Right renal cortex interstitium (tissue), 3 donors: ENCODE results near the gene PTK7. TPM values are rescaled to one million over a fixed set of nuclear protein-coding genes. Genes with fewer than 3 reads are reported as not detected.
"Not testable (repeated sequence)": the region's sequence is repeated elsewhere in the genome, so short reads cannot be mapped to it uniquely, and the experiment has no call there.

ENCODE experiments used
- DNase-seq, 3 donors: peaks; one replicate each; pipeline ENCODE4 v3.0.0-alpha.2; 2013; ENCODE audit warnings: low read depth in 3 of 3, low spot score in 2 of 3
- polyA plus RNA-seq, 3 donors: library from polyadenylated mRNA; unstranded; fragments of 120-200 nt; gene quantifications; one replicate each; pipeline ENCODE4 v1.2.1, GENCODE V29; 2013; ENCODE audit not compliant: insufficient read length in 3 of 3

The PTK7 gene
- polyA plus RNA-seq, 3 donors = 223 to 242 (median 227) TPM

DNA sequence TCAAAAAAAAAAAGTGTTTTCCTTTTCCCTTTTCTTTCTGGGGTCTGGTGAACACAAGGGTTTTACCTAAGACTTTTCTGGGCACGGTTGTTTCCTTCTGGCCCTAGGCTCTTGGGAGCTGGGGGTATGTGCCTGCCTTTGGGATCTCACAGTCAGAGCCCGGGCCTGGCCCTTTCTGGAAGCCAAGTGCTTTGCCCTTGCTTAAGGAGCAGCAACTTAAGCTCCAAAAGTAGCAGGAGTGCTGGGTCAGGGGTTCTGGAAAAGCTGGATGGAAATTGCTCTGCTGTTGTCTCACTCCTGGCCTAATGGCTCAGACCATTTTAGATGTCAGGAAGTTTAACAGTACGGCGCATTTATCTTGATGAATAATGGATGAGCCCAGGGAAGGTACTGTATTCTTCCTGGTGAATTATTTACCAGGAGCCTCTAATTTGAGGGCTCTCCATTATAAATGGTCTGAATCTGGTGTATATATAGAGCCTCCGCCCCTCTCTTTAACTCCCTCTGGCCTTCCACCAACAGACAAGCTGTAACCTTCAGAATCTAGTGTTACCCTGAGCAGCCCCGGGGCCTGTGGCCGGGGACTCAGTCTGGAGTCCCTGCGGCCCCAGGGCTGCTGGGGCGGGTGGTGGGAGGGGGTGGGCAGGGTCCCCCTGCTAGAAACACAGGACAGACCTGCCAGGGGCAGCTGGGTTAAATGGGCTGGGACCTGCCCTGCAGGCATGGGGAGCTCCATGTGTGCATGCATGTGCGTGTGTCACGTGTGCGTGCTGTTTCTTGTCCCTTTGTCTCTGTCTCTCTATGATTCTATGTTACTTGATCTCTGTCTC is 37.5 kb downstream of the PTK7 start:
- no peak for DNase-seq

GRCh38 chr6:43115365-43115764 is 39.3 kb downstream of the PTK7 start:
- no peak for DNase-seq

- not testable (repeated sequence) for DNase-seq
Measured at GRCh38 chr6:43117466-43117865, 41.4 kb downstream of the PTK7 start.

GRCh38 chr6:43119482-43119881 is 43.4 kb downstream of the PTK7 start:
- DNase-seq = no peak

DNA sequence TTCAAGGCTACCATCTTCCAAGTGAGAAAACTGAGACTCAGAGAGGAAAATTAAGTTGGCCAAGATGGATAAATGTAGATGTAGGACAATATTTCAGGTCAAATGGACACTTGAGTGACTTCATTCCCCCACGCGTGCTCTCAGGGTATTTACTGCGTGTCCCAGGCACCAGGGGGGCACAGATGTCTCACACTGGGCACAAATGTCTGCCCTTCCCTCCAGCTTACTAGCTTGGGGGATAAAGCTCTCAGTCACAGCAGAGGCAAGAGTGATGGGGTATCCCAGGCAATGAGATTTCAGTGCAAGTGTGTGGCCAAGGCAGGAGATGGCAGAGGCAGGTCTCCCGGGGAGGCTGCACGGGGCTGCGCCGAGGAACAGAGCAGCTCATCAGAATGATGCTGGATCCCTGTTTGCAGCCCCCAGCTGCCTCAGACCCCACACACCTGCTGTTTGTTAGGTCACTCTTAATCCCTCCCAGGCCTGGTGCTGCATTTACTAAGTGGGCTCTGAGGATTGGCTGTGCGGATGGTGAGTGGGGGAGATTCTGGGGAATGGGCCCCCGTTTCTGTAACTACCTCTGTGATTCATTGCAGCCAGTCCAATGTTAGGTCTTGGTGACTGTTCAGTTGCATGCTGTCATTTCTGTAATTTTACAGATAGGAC is 44.1 kb downstream of the PTK7 start:
- DNase-seq = no peak

DNA sequence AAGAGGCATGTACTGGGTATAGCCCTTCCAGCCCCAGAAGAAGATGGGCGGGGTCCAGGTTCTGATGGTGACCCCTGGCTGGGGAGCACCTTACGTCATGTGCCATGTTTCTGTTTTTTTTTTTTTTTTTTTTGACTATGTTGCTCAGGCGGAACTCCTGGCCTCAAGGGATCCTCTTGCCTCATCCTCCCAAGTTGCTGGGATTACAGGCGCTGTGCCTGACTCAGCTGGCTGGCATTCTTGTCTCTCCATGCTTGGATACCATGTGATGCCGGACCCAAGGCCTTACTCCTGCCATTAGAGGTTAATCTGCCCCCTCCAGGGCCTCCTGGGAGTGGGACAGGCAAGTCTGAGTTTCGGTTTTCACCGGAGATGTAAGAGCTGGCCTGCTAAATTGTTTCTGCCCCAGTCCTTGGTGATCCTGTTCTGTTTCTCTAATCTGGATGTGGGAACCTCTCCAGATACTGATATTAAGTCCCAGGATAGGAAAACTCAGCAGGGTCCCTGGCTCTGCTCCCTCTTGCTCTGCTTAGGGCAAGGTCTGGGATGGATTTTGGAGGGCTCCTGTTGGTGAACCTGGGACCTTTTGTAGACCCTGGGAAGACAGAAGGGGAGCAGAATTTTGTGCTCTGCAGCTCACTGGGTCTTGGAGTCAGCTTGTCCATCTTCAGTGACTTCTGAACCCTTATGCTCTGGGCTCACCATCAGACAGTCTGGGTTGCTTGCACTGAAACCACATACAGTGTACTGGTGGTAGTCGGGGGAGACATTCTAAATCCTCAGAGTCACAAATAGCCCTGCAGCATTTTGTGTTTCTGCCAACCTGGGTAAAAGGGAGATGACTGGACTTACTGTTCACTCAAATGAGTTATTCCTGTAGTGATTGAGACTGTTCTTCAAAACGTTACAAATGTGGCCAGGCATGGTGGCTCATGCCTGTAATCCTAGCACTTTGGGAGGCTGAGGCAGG is 45.1 kb downstream of the PTK7 start:
- DNase-seq = no peak

- no peak for DNase-seq
Measured at GRCh38 chr6:43122146-43122545, 46.0 kb downstream of the PTK7 start.

DNA sequence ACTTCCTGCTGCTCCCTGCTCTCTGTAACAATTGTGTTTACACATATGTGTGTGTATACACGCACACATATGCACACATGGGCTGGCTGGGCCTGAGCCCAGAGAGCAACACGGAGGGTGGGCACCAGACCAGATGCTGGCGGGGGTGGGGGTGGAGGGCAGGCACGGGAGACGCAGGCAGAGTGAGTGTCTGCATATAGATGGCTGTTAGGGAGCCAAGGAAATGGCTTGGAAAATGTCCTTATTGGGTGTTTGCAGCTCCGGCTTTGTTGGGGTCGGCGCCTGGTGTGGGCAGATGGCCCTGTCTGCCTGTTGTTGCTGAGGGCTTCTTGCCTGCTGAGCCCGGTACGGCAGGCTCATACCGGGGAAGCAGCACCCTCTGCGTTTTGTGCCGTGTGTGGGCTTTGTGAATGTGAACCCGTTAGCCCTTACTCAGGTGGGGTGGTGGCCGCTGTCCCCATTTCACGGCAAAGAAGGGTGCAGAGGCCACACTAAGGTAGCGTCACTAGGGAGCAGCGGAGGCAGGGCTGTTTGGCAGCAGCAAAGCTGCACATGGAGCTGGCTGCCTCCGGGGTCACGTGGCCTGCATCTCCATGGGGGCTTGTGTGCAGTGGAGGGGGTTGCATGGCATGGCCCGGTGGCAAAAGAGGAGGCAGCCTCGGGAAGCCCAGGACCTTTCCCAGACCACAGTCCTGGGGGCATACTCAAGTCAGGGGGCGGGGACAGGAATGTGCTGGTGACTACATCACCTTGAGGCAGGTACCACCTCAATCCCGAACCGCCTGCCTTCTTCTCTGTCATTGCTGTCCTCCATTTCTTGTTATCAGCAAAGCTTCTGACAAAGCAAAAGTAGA is 47.6 kb downstream of the PTK7 start:
- no peak for DNase-seq

DNA sequence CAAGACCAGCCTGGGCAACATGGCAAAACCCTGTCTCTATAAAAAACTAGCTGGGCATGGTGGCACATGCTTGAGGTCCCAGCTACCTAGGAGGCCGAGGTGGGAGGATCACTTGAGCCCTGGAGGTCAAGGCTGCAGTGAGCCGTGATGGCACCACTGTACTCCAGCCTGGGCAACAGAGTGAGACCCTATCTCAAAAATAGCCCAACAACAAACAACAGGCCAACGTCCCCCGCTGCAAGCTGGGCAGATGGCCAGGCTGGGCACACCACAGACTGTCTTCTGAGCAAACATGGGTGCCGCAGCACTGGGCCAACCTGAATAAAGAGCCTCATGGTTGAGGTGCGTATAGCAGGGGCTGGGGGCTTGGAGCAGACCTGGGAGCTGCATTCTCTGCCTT is 48.4 kb downstream of the PTK7 start:
- DNase-seq = no peak

- DNase-seq = no peak
Measured at GRCh38 chr6:43125119-43125518, 49.0 kb downstream of the PTK7 start.

- no peak for DNase-seq
Measured at GRCh38 chr6:43125555-43125954, 49.4 kb downstream of the PTK7 start.

DNA sequence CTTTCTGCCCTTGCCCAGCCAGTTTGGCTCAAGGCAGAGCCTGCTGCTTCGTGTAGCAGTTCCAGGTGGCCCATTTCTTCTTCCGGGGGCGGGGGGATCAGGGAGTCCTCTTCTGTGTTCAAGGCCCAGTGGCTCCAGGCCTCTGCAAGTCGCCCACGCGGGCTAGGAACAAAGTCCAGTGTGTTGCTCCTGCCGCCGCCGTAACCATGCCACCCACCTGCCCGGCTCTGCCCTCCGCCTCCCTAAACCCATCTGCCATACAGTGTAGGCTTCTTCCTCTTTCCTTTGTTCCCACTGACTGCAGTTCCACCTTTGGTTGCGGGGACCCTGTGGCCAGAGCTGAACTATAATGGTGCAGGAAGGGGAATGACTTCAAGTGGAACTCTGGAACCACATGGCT is 51.1 kb downstream of the PTK7 start:
- no peak for DNase-seq

GRCh38 chr6:43127877-43128276 is 51.8 kb downstream of the PTK7 start:
- DNase-seq = no peak

DNA sequence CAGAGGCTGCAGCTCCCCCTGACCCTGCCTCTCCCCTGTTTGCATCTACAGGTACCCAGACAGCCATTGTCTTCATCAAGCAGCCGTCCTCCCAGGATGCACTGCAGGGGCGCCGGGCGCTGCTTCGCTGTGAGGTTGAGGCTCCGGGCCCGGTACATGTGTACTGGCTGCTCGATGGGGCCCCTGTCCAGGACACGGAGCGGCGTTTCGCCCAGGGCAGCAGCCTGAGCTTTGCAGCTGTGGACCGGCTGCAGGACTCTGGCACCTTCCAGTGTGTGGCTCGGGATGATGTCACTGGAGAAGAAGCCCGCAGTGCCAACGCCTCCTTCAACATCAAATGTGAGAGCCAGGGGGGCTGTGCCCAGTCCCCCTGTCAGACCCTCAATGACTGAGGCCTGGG is 52.8 kb downstream of the PTK7 start:
- no peak for DNase-seq

DNA sequence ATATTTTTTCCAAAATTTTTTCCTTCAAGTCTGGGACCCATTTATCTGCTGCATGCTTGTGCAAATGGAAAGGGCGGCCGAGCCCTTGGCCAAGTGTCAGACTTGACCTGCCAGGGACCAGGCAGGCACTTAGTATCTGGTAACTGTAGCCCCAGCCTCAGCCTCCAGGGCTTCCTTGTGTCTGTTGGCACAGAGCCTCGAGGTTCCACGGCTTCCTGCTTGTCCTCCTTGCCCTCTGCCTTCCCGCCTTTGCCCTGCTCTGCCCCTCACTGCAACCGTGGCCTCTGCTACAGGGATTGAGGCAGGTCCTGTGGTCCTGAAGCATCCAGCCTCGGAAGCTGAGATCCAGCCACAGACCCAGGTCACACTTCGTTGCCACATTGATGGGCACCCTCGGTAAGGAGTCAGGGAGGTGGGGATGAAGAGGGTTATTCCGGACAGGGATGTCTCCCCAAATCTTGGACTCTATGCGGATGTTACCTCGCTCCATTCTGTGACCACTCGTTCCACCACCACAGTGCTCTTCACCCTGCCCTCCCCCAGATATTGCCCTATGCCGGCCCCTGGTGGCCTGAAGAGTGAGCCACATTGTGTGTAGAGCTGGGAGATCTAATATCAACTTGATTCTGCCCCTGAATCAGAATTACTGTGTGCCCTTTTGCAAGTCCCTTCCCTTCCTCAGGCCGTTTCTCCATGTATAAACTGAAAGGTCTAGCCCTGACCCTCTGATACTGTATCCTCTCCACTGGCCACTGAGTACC is 53.5 kb downstream of the PTK7 start:
- no peak for DNase-seq

DNA sequence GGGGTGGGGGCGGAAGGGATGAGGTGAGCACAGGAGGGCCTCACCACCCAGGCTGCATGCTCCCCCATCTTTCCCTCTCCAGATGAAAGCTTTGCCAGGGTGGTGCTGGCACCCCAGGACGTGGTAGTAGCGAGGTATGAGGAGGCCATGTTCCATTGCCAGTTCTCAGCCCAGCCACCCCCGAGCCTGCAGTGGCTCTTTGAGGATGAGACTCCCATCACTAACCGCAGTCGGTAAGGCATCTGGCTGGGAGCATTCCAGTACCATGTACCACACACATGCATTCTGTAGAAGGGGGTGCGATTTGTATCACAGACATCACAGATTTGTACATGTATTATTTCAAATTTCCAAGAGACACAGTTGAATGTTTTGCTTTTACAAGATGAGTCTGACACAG is 54.3 kb downstream of the PTK7 start:
- DNase-seq = no peak

DNA sequence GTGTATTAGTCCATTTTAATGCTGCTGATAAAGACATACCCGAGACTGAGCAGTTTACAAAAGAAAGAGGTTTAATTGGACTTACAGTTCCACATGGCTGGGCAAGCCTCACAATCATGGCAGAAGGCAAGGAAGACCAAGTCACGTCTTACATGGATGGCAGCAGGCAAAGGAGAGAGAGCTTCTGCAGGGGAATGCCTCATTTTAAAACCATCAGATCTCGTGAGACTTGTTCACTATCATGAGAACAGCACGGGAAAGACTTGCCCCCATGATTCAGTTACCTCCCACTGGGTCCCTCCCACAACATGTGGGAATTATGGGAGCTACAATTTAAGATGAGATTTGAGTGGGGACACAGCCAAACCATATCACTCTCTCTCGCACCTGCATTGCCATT is 55.3 kb downstream of the PTK7 start:
- DNase-seq = not testable (repeated sequence)

GRCh38 chr6:43138267-43138666 is 62.2 kb downstream of the PTK7 start:
- no peak for DNase-seq

DNA sequence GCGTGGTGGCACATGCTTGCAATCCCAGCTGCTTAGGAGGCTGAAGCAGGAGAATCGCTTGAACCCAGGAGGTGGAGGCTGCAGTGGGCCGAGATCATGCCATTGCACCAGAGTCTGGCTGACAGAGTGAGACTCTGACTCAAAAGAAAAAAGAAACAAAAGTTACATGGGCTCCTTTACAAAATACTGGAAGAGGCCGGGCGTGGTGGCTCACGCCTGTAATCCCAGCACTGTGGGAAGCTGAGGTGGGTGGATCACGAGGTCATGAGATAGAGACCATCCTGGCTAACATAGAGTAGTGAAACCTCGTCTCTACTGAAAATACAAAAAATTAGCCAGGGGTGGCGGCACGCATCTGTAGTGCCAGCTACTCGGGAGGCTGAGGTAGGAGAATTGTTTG is 63.9 kb downstream of the PTK7 start:
- DNase-seq = not testable (repeated sequence)
